Breast epithelium (tissue), 3 donors: ENCODE measurements around the gene GDF10.

ENCODE experiments used
- POLR2A ChIP-seq: fragments of 450-650 bp; IDR thresholded peaks from one replicate; pipeline ENCODE4 v1.6.1; 2016; ENCODE audit warnings: antibody characterized with exemption, mild to moderate bottlenecking, moderate library complexity
- POLR2AphosphoS5 ChIP-seq, 3 donors: sonication (generic); formaldehyde crosslinking; IDR thresholded peaks; one replicate each; pipeline ENCODE4 v1.6.1; 2017; ENCODE audit warnings: antibody characterized with exemption in 3 of 3
- TF ChIP-seq, protein P1 (sequence below), 3 donors: fragments of 450-650 bp; IDR thresholded peaks; one replicate each; pipeline ENCODE4 v1.5.1; 2016 to 2017; ENCODE audit warnings: antibody characterized with exemption in 3 of 3, mild to moderate bottlenecking in 3 of 3, moderate library complexity in 3 of 3

- TF ChIP-seq, protein P1, sequence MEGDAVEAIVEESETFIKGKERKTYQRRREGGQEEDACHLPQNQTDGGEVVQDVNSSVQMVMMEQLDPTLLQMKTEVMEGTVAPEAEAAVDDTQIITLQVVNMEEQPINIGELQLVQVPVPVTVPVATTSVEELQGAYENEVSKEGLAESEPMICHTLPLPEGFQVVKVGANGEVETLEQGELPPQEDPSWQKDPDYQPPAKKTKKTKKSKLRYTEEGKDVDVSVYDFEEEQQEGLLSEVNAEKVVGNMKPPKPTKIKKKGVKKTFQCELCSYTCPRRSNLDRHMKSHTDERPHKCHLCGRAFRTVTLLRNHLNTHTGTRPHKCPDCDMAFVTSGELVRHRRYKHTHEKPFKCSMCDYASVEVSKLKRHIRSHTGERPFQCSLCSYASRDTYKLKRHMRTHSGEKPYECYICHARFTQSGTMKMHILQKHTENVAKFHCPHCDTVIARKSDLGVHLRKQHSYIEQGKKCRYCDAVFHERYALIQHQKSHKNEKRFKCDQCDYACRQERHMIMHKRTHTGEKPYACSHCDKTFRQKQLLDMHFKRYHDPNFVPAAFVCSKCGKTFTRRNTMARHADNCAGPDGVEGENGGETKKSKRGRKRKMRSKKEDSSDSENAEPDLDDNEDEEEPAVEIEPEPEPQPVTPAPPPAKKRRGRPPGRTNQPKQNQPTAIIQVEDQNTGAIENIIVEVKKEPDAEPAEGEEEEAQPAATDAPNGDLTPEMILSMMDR (IDR thresholded peaks at IDR 0.05): no peak
- TF ChIP-seq POLR2AphosphoS5 (IDR thresholded peaks at IDR 0.05): no peak
- no peak for TF ChIP-seq POLR2A
These were observed 5.9 kb upstream of the GDF10 start for GRCh38 chr10:47294057-47294456.
